NCI-H2227 (cell line): ENCODE data around the gene GPATCH4.
"Not testable (repeated sequence)": the region's sequence is repeated elsewhere in the genome, so short reads cannot be mapped to it uniquely, and the experiment has no call there.

Experiments
- DNase-seq: peaks from one replicate; lab custom pipeline; 2025; ENCODE audit not compliant: unreplicated experiment; lab: John Stamatoyannopoulos, UW

Gene GPATCH4

GRCh38 chr1:156581661-156582387 is 19.5 kb downstream of the GPATCH4 start:
- no peak for DNase-seq

- peak; percentile 44 for DNase-seq
Measured at GRCh38 chr1:156579472-156579871, 21.8 kb downstream of the GPATCH4 start, which contains the start of gene TTC24. Gene TTC24, plus strand, starts transcription at chr1:156579723. Its CDS starts 1,642 bp downstream, at chr1:156581365.

GRCh38 chr1:156578055-156578454 is 23.2 kb downstream of the GPATCH4 start:
- DNase-seq: no peak

- no peak for DNase-seq
Measured at GRCh38 chr1:156577550-156577949, 23.7 kb downstream of the GPATCH4 start.

- no peak for DNase-seq
Measured at GRCh38 chr1:156574039-156574633, 27.1 kb downstream of the GPATCH4 start.

GRCh38 chr1:156572663-156573018 is 28.6 kb downstream of the GPATCH4 start:
- no peak for DNase-seq

- DNase-seq: peak; percentile 95
Measured at GRCh38 chr1:156571919-156572662, 29.2 kb downstream of the GPATCH4 start, which contains the start of gene IQGAP3. Gene IQGAP3, minus strand, starts transcription at chr1:156572565. Its CDS starts 36 bp downstream, at chr1:156572529.

GRCh38 chr1:156571261-156571852 is 29.9 kb downstream of the GPATCH4 start:
- DNase-seq: peak; percentile 22

- no peak for DNase-seq
Measured at GRCh38 chr1:156566436-156566835, 34.8 kb downstream of the GPATCH4 start.

- DNase-seq: no peak
Measured at GRCh38 chr1:156565519-156565918, 35.8 kb downstream of the GPATCH4 start.

GRCh38 chr1:156560585-156561163 is 40.6 kb downstream of the GPATCH4 start:
- DNase-seq: no peak

- DNase-seq: no peak
Measured at GRCh38 chr1:156559797-156560385, 41.4 kb downstream of the GPATCH4 start.

GRCh38 chr1:156559086-156559796 is 42.0 kb downstream of the GPATCH4 start:
- no peak for DNase-seq

GRCh38 chr1:156556354-156556753 is 44.9 kb downstream of the GPATCH4 start:
- DNase-seq: no peak

GRCh38 chr1:156555715-156556114 is 45.6 kb downstream of the GPATCH4 start:
- no peak for DNase-seq

GRCh38 chr1:156554971-156555370 is 46.3 kb downstream of the GPATCH4 start:
- no peak for DNase-seq

GRCh38 chr1:156553860-156554485 is 47.3 kb downstream of the GPATCH4 start:
- no peak for DNase-seq

- DNase-seq: not testable (repeated sequence)
Measured at GRCh38 chr1:156552937-156553336, 48.3 kb downstream of the GPATCH4 start.

- no peak for DNase-seq
Measured at GRCh38 chr1:156552518-156552917, 48.8 kb downstream of the GPATCH4 start.

GRCh38 chr1:156551869-156552268 is 49.4 kb downstream of the GPATCH4 start:
- no peak for DNase-seq
